PC-3 (cell line): ENCODE measurements around the gene LGALS9C. TPM values are rescaled to one million over a fixed set of nuclear protein-coding genes. Genes with fewer than 3 reads are reported as not detected.
"Not testable (repeated sequence)": the region's sequence is repeated elsewhere in the genome, so short reads cannot be mapped to it uniquely, and the experiment has no call there.

Experiments
- ATAC-seq: fragments of 200-7000 bp; cut with Tn5 transposase; 2 replicates; pipeline ENCODE4 v1.9.1; 2020; ENCODE audit warnings: mild to moderate bottlenecking, moderate library complexity
- BruUV-seq: library from RNA; stranded (reverse); fragments of 400-500 nt; replicated peaks from 2 replicates; lab custom pipeline; 2021; lab: Mats Ljungman, UMichigan
- CTCF ChIA-PET: fragments of 300-600 bp; sonication (Branson Sonifier 250); formaldehyde crosslinking; loops from one replicate; lab custom pipeline; 2022; ENCODE audit warnings: antibody characterized with exemption; lab: Charles Lee
- POLR2A ChIA-PET: fragments of 300-600 bp; sonication (Branson Sonifier 250); formaldehyde crosslinking; loops from one replicate; lab custom pipeline; 2022; ENCODE audit warnings: antibody characterized with exemption; ENCODE audit not compliant: unreplicated experiment; lab: Charles Lee
- DNase-seq: peaks from one replicate; pipeline ENCODE4 v3.0.0-alpha.2; 2015
- H2AFZ ChIP-seq: fragments of 300-600 bp; sonication (generic); 2 replicates; pipeline ENCODE4 v1.6.0; 2016; ENCODE audit warnings: antibody characterized with exemption, low read length
- H3F3A ChIP-seq: fragments of 300-600 bp; sonication (generic); one replicate; pipeline ENCODE4 v1.6.0; 2017; ENCODE audit warnings: antibody characterized with exemption, low read length, control low read depth, mild to moderate bottlenecking; ENCODE audit not compliant: unreplicated experiment
- H3K27ac ChIP-seq: fragments of 300-600 bp; sonication (generic); 2 replicates; pipeline ENCODE4 v1.5.1; 2016; ENCODE audit warnings: mild to moderate bottlenecking, low read length
- H3K27me3 ChIP-seq: fragments of 300-600 bp; sonication (generic); 2 replicates; pipeline ENCODE4 v1.6.1; 2016; ENCODE audit warnings: low read length, mixed read lengths
- H3K36me3 ChIP-seq: fragments of 300-600 bp; sonication (generic); 2 replicates; pipeline ENCODE4 v1.6.1; 2016; ENCODE audit warnings: low read depth, mixed run types, low read length, mixed read lengths
- H3K4me1 ChIP-seq: fragments of 300-600 bp; sonication (generic); 2 replicates; pipeline ENCODE4 v1.5.1; 2016; ENCODE audit warnings: low read length; ENCODE audit not compliant: insufficient read depth
- H3K4me2 ChIP-seq: fragments of 300-600 bp; sonication (generic); 2 replicates; pipeline ENCODE4 v1.6.0; 2016; ENCODE audit warnings: low read length
- H3K4me3 ChIP-seq: fragments of 300-600 bp; sonication (generic); 2 replicates; pipeline ENCODE4 v1.5.1; 2016; ENCODE audit warnings: mild to moderate bottlenecking, low read length, mixed read lengths
- H3K79me2 ChIP-seq: fragments of 300-600 bp; sonication (generic); 2 replicates; pipeline ENCODE4 v1.6.1; 2017; ENCODE audit warnings: low read length, mixed read lengths
- H3K9ac ChIP-seq: fragments of 300-600 bp; sonication (generic); 2 replicates; pipeline ENCODE4 v1.6.0; 2016; ENCODE audit warnings: mild to moderate bottlenecking, low read length
- H3K9me2 ChIP-seq: fragments of 300-600 bp; sonication (generic); replicated peaks from 2 replicates; pipeline ENCODE4 v1.6.1; 2016; ENCODE audit warnings: mixed run types, low read length, mixed read lengths
- H3K9me3 ChIP-seq: fragments of 300-600 bp; sonication (generic); 2 replicates; pipeline ENCODE4 v1.6.1; 2016; ENCODE audit warnings: low read length, mixed read lengths
- H4K20me1 ChIP-seq: fragments of 300-600 bp; sonication (generic); 2 replicates; pipeline ENCODE4 v1.6.1; 2016; ENCODE audit warnings: low read length, mixed read lengths
- intact Hi-C: fragments of 100-400 bp; cut with micrococcal nuclease; formaldehyde crosslinking; loops from 2 replicates; pipeline ENCODE4 v1.9.0; 2023
- total RNA-seq: library from RNA; depleted of rRNA; stranded (reverse); fragments of >200 nt; gene quantifications from 2 replicates; pipeline ENCODE4 v1.2.3, GENCODE V29; 2014

Gene LGALS9C
- total RNA-seq, 1 experiment from 2014 or later, result not detected

DNA sequence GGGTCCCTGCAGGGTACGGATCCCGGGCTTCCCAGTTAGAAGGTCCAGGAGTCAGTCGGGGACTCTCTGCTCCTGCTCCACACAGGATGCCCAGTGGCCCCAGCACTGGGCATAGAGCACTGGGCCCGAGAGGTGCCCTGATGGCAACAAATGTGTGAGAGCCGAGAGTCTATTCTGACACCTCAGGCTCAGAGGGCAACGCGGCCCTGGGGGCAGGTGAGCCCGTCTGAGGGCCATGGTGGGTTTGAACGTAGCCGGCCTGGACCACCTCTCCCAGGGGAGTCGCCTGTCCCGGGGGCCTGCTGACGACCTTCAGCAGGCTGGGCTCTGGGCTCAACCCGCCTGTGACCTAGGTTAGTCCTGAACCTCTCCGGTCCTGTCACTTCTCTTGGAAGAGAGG lies 23.2 kb downstream of the LGALS9C start:
- intact Hi-C loops, H3K27me3 ChIP-seq, H4K20me1 ChIP-seq, H2AFZ ChIP-seq, POLR2A ChIA-PET, H3K27ac ChIP-seq, H3K4me2 ChIP-seq, H3K79me2 ChIP-seq, H3K4me1 ChIP-seq, H3K9ac ChIP-seq, ATAC-seq, H3K36me3 ChIP-seq, H3K9me2 ChIP-seq, H3F3A ChIP-seq, DNase-seq, CTCF ChIA-PET, BruUV-seq, H3K4me3 ChIP-seq, H3K9me3 ChIP-seq: not testable (repeated sequence)

DNA sequence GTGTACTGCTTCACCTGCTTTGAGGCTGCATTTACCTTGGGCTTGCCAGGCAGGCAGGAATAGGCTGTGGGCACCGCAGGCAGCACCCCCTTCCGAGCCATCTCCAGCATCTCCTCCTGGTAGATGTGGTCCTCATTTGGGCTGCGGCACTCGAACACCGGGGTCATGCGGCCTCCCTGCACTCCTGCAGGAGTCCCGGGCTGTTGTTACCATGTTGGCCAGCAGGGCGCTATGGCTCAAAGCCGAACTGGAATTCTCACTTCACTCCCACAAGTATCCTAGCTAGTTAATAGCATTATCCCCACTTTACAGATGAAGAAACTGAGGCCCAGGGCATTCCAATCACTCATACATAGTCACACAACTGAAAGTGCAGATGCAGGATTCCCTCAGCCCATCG lies 23.7 kb downstream of the LGALS9C start:
- ATAC-seq, H4K20me1 ChIP-seq, H3F3A ChIP-seq, H3K79me2 ChIP-seq, H3K4me1 ChIP-seq, H3K36me3 ChIP-seq, H3K27ac ChIP-seq, H3K9me3 ChIP-seq, H3K9ac ChIP-seq, intact Hi-C loops, POLR2A ChIA-PET, H3K9me2 ChIP-seq, H3K27me3 ChIP-seq, H3K4me2 ChIP-seq, H3K4me3 ChIP-seq, CTCF ChIA-PET, H2AFZ ChIP-seq, BruUV-seq, DNase-seq: not testable (repeated sequence)

DNA sequence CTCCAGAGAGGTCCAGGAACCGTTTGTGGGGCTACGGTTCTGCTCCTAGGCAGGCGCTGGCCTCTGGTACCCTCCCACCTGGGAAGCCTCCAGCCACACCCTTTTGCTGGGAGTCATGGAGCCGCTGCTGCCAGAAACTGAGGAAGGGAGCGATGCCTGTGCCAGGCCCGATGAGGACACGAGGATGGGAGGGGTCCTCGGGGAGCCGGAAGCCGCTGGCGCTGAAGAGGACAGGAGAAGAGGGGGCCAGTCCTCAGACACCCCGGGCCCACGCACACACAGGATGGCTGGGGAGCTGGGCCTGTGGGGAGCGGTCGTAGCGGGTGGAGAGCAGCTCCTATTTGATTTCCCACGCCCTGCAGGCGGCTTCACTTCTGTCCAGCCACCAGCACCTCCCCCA lies 24.2 kb downstream of the LGALS9C start:
- intact Hi-C loops, H3K4me3 ChIP-seq, H3K79me2 ChIP-seq, POLR2A ChIA-PET, H3K4me2 ChIP-seq, CTCF ChIA-PET, H3K9me3 ChIP-seq, H3K9me2 ChIP-seq, H3K27ac ChIP-seq, H2AFZ ChIP-seq, DNase-seq, H3K27me3 ChIP-seq, ATAC-seq, BruUV-seq, H3F3A ChIP-seq, H3K4me1 ChIP-seq, H4K20me1 ChIP-seq, H3K36me3 ChIP-seq, H3K9ac ChIP-seq: not testable (repeated sequence)

DNA sequence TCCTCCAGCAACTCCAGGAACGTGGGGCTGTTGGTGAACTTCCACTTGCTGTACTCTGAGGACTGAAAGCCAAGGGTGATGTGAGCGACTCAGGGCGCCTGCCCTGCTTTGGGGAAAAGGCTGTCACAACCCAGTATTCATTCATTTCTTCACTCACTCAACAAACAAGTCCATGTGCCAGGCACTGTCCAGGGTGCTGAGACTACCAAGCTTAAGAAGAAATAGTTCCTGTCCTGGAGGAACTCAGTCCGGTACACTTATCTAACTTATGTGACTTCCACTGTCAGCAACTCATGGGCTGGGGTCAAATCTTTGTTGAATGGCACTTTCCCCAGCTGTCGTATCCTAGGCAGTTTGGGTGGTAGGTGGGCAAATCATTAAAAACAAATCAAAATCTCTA lies 26.6 kb downstream of the LGALS9C start:
- H4K20me1 ChIP-seq, H3K9me3 ChIP-seq, H3K4me1 ChIP-seq, H3K4me3 ChIP-seq, H3K9ac ChIP-seq, BruUV-seq, H3K27ac ChIP-seq, intact Hi-C loops, H3K27me3 ChIP-seq, H3F3A ChIP-seq, ATAC-seq, H3K4me2 ChIP-seq, H3K36me3 ChIP-seq, H3K9me2 ChIP-seq, POLR2A ChIA-PET, CTCF ChIA-PET, H3K79me2 ChIP-seq, DNase-seq, H2AFZ ChIP-seq: not testable (repeated sequence)

DNA sequence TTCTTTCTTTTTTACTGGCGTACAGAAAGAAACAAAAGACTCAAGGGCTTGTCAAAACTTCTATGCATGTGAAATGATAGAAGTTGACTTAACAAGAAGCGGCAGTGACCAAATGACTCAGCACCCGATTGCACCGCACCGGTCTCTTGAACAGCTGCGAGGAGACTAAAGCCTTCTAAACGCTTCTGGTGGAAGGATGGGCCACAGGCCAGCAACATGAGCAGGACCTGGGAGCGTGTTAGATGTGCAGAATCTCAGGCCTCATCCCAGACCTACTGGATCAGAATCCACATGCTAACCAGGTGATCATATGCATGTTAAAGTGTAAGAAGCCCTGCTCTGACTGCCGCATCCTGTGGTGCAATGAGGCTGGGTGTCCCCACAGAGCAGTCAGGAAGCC lies 31.1 kb downstream of the LGALS9C start:
- H3K9ac ChIP-seq, H3K36me3 ChIP-seq, H3K79me2 ChIP-seq, H3K4me3 ChIP-seq, H3K9me3 ChIP-seq, H2AFZ ChIP-seq, H3K9me2 ChIP-seq, CTCF ChIA-PET, intact Hi-C loops, H3K4me1 ChIP-seq, H3K27me3 ChIP-seq, H3F3A ChIP-seq, H3K27ac ChIP-seq, H4K20me1 ChIP-seq, DNase-seq, H3K4me2 ChIP-seq, BruUV-seq, ATAC-seq, POLR2A ChIA-PET: not testable (repeated sequence)

DNA sequence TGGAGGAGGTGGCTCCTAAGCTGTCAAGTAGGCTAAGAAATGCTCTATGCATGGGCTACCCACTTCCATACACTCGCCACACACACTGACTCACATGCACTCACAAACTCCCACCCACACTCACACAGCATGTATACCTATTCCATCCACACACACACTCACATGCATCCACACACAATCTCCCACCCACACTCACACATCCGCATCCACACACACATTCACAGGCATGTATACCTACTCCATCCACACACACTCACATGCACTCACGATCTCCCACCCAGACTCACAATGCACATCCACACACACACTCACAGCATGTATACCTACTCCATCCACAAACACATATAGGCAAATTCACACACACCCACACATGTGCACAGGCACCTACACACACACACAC lies 32.1 kb downstream of the LGALS9C start:
- H3K27ac ChIP-seq, H3K36me3 ChIP-seq, H4K20me1 ChIP-seq, H3F3A ChIP-seq, H3K4me1 ChIP-seq, H2AFZ ChIP-seq, H3K27me3 ChIP-seq, POLR2A ChIA-PET, H3K79me2 ChIP-seq, DNase-seq, H3K9me2 ChIP-seq, H3K4me3 ChIP-seq, intact Hi-C loops, BruUV-seq, ATAC-seq, H3K9ac ChIP-seq, H3K4me2 ChIP-seq, H3K9me3 ChIP-seq, CTCF ChIA-PET: not testable (repeated sequence)

DNA sequence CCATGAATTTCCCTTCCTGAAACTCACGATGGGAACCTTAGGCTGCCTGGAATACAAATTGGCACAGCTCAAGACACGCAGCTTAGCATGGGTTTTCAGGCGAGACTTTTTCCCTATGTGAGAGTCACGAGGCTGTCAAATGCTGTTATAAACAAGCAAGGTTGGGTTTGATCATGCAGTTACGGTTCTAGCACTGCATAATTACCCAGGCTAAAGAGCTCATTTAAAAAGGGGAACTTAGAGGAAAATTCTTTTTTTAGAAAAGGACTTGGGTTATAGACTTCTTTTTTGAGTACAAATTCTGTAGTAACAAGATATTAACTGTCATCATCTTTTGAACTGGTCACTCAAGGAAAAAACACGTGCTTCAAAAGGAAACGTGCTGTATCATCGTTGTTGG lies 44.5 kb downstream of the LGALS9C start:
- BruUV-seq, DNase-seq, H3K4me3 ChIP-seq, H3F3A ChIP-seq, H3K9me2 ChIP-seq, H3K4me2 ChIP-seq, H3K79me2 ChIP-seq, H3K27ac ChIP-seq, H3K27me3 ChIP-seq, ATAC-seq, H4K20me1 ChIP-seq, POLR2A ChIA-PET, H3K9me3 ChIP-seq, CTCF ChIA-PET, H2AFZ ChIP-seq, H3K36me3 ChIP-seq, intact Hi-C loops, H3K9ac ChIP-seq, H3K4me1 ChIP-seq: not testable (repeated sequence)
